CD4-positive, alpha-beta T cell treated with Interleukin-6 for 4 hours (primary cell): ENCODE measurements around the gene AGO1.
"Not testable (repeated sequence)": the region's sequence is repeated elsewhere in the genome, so short reads cannot be mapped to it uniquely, and the experiment has no call there.

ENCODE experiments used
- DNase-seq: peaks from one replicate; pipeline ENCODE4 v3.0.0-alpha.2; 2020; ENCODE audit warnings: mixed read lengths

AGO1 gene

DNA sequence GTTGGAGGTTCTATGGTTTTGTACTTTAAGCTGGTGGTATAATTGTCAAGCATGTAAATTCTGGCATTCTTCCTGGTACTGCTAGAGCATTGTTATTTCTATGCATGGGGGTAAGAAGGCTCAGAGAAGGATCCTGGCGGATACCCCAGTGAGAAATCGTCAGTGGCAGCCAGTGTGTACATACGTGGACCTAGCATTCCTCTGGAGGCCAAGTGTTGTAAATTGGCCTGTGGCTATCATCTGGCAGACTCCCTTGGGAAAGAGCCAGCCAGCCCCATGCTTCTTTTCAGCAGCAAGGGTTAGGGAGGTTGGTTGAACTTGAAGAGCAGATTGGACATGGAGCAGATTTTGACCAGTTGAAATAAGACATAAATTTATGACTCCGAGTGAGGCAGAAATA lies 42.7 kb downstream of the AGO1 start:
- no peak for DNase-seq

DNA sequence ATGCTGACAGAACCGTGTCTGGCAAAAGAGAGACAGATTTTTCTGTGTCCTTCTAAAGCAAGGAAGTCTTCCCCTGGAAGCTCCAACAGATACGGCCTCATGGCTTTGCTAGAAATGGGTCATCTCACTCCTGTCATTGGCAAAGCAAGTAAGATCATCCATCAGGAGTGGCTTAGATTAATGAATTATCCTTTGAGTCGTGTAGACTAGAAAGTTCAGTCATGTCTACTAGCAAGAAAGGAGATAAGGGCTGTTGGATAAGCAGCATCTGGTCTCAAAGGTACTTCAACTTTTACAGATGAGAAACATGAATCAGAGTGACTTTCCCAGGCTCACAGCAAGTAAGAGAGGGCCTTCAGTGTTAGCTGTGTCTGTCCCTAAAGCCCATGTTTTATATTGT lies 44.5 kb downstream of the AGO1 start:
- no peak for DNase-seq

DNA sequence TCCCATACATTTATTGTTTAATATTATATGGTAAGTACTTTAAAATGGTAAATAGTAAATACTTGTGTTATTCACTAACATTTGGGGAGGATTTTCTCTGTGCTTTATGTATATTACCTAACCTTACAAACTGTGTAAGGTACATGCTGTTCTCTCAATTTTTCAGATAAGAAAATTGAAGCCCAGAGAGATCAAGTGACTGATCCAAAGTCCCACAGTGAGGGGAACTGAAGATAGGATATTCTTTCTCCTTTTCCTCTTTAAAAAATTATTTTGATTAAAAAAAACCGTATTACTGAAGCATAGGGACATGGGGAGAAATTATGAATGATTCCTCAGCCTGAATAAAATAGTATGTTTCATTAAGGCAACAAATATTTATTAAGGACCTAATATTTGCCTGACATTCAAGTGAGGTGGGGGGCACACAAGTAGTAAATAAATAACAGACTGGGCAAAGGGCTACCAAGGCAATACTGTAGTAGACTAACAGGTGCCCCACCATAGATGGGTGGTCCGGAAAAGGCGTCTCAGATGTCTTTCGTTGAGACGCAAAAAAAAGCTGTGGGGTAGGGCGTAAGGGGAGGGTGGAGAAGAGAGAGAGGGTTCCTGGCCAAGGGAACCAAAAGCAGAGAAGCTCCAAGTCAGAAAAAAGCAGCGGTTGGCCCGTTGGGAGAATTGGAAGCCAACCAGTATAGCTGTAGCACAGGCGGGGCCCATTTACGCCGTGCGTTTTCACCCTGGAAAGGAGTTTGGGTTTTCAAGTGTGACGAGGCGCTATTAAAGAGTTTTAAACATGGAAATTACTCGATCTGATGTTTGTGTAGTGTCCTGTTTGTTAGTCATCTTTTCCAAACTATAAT lies 47.0 kb downstream of the AGO1 start:
- peak; percentile 36 for DNase-seq

- DNase-seq = peak; percentile 87
Observed at GRCh38 chr1:35930593-35931445, 47.8 kb downstream of the AGO1 start, which contains the start of gene AGO3. Gene AGO3, plus strand, starts transcription at chr1:35931105. Its CDS starts 322 bp downstream, at chr1:35931427.

DNA sequence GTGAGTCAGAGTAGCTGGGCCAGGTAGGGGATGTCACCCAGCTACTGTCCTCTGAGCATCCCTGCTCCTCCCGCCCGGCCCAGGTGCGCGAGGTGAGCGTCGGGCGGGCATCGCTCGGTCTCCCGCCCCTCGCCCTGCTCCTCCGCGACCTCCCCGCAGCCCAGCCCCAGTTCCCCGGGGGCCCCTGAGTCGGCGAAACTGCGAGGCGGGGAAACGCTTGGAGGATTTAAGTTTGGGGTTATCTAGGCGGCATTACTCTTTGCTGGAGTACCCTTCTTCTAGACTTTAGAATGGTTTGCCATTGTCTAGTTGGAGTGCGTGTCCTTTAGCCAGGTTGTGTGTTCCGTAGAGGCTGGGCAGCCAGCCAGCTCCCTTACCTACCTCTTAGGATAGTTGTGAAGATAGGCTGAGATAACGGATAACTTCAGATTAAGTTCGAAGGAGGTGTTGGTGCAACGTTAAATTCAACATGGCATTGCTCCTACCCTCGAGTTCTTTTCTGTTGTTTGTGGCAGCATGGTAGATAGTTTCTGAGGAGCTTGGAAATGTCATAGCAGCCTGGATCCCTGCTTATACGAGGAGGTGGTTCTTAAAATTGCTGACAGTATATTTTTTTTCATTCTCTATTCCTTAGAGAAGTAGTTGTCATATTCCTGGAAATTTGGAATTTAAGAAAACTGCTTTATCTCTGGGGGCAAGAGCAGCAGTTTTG lies 48.6 kb downstream of the AGO1 start:
- DNase-seq = peak; percentile 20

DNA sequence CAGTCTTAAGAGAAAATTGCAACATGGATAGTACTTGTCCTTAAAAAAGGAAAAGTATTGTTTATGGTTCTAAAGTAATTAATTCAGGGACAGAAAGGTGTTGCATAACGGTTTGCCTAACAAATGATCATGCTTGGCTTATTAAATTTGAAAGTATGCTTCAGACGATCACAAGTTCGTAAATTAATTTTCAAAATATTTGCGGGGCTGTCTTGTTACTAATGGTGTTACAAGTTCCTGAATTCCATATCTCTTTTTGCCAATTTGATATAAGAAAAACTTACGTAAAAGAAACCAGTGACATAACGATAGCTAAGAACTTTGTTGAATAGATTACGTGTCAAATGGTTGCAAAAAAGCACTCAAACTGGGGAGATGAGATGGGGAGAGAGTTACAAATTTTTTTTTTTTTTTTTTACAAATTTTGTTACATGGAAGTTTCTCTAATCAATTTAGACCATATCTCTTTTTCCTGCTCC lies 49.2 kb downstream of the AGO1 start:
- DNase-seq = no peak

DNA sequence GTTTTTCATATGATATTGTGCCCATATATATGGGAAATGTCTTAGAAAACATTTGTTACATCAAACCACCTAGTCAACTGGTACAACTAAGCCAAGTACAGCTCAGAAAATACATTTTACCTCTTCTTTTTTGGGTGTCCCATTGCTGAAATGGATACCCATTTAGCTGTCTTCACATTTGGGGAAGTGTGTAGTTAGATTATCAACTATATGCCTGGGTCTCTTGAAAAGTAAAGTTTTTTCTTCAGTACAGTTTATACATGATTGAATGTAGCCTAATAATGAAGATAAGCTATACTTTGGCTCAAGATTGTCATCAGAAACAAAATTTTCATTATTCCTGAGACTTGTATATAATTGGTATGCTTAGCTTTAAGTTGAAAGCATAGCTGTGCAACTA lies 49.9 kb downstream of the AGO1 start:
- DNase-seq = no peak

DNA sequence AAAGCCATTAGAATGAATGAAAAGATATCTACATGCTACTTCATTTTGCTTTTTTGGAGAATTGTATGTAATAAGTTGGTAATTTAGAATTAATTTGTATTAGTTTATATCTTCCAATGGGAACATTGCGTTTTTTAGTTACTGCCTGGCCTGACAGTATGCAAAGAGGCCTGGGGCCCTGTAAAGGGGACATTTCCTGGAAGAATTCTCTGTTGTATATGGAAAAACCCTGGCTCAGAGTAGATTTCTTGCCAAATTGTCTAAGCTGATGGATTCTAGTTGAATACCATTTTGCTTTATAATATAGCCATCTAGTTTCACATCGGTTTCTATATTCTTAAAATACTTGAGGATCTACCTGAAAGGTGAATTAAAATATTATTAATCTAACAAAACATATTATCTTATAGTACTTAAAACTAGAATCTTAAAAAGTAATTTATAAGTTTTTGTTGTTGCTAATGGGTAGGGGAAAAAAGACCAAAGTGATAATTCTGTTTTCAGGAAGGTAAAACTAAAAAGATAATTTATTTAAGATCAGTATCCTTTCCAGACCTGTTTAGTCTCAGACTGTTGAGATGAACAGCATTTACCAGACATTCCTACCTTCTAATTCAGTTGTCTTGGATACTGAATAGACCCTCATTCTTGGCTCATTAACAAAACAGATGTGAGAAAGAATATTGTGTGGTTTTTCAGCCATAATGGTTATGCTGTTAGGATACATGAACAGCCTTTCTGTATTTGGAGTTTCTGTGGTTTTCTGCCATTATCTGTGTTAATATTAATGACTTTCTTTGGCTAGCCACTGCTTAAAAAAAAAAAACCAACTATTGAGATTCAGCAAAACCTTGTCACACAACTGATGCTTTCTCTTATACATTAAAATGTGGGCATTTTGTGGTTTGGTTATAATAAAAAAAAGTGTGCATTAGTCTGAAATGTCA lies 52.7 kb downstream of the AGO1 start:
- no peak for DNase-seq

- no peak for DNase-seq
Observed at GRCh38 chr1:35936838-35937237, 53.8 kb downstream of the AGO1 start.

GRCh38 chr1:35939484-35939883 lies 56.5 kb downstream of the AGO1 start:
- DNase-seq = no peak

DNA sequence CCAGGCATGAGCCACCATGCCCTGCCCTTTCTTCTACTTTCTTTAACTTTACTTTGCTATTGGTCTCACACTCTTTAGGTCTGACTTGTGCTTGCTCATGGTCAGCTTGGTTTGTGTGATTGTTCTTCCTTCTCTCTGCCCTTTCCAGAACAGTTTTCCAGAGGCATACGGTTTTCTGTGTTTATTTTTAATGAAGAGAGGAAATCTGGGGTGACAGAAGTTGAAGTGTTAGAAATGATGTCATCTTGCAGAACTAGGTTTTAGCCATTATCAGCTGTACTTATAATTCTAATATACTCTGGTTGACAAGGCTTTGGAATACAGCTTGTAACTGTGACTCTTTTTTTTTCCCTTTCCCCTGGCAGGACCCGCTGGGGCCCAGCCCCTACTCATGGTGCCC lies 62.3 kb downstream of the AGO1 start:
- no peak for DNase-seq

- no peak for DNase-seq
Observed at GRCh38 chr1:35947547-35947946, 64.5 kb downstream of the AGO1 start.

DNA sequence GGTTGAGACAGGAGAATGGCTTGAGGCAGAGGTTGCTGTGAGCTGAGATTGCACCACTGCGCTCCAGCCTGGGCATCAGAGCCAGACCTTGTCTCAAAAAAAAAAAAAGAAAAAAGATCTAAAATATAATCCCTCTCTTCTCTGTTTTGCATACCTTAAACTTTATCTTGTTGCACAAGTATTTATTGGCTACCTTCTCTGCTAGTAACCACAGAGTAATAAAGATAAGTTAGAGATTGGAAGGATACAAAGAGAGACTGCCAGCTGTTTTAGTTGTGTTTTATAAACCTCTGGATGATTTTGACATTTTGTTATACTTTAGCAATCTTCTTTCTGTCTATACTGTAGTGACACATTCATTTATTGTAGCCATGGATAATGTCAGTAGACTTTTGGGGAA lies 75.5 kb downstream of the AGO1 start:
- no peak for DNase-seq

DNA sequence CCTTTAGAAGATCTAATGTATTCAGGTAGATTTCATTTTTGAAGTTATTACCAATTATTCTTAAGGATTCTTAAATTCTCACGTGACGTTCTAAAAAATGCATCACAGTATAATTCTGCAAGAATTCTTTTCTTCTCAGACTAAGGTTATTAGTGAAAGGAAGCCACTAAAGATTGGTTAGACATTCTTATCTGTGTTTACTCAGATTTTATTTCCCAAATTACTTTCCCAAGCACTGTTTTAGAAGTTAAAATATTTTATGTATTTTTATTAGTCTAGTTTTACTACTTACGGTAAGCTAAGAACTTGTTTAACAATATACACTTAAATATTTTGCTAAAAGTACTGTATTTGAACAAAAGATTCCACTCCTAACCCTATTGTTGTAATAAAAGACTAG lies 76.3 kb downstream of the AGO1 start:
- no peak for DNase-seq

GRCh38 chr1:35962952-35963351 lies 79.9 kb downstream of the AGO1 start:
- no peak for DNase-seq

DNA sequence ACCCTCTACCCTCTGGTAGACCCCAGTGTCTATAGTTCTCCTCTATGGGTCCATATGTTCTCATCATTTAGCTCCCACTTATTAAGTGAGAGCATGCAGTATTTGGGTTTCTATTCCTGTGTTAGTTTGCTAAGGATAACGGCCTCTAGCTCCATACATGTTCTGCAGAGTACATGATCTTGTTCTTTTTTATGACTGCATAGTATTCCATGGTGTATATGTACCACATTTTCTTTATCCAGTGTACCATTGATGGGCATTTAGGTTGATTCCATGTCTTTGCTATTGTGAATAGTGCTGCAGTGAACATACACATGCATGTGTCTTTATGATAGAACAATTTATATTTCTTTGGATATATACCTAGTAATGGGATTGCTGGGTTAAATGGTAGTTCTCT lies 81.3 kb downstream of the AGO1 start:
- DNase-seq = not testable (repeated sequence)

DNA sequence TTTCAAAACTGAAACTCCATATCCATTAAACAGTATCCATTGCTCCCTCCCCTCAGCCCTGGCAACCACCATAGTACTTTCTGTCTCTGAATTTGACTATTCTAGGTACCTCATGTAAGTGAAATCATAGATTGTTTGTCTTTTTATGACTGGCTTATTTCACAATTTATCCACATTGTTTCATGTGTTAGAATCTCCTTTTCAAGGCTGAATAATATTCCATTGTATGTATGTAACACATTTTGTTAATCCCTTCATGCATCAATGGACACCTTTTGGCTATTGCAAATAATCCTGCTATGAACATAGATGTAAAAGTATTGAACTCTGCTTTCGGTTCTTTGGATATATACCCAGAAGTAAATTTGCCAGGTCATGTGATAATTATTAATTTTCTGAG lies 85.4 kb downstream of the AGO1 start:
- DNase-seq = no peak

GRCh38 chr1:35971601-35972000 lies 88.6 kb downstream of the AGO1 start:
- DNase-seq = no peak

GRCh38 chr1:35972631-35973030 lies 89.6 kb downstream of the AGO1 start:
- not testable (repeated sequence) for DNase-seq

GRCh38 chr1:35980090-35980489 lies 97.1 kb downstream of the AGO1 start:
- DNase-seq = no peak
